HepG2 (cell line): ENCODE data around the gene VPS26A. TPM values are rescaled to one million over a fixed set of nuclear protein-coding genes. Genes with fewer than 3 reads are reported as not detected.

Experiments used
- ATAC-seq: fragments of 200-7000 bp; cut with Tn5 transposase; 3 replicates; pipeline ENCODE4 v1.9.1; 2020; ENCODE audit warnings: mild to moderate bottlenecking, moderate library complexity
- BruUV-seq: library from RNA; stranded (reverse); fragments of 400-500 nt; replicated peaks from 2 replicates; lab custom pipeline; 2021; lab: Mats Ljungman, UMichigan
- CTCF ChIA-PET: fragments of 300-600 bp; formaldehyde crosslinking; extraction: SDS; loops from one replicate; lab custom pipeline; 2021; ENCODE audit warnings: low total read pairs, inconsistent platforms, low intra/inter-chr PET ratio; lab: Yijun Ruan, JAX
- POLR2A ChIA-PET: fragments of 350-600 bp; sonication (Branson Sonifier 250); formaldehyde crosslinking; loops from one replicate; lab custom pipeline; 2020; ENCODE audit warnings: antibody characterized with exemption, inconsistent platforms; lab: Yijun Ruan, JAX
- DNase-seq: peaks from one replicate; pipeline ENCODE4 v3.0.0-alpha.2; 2015; ENCODE audit warnings: low spot score
- FAIRE-seq: peaks from 3 replicates; lab custom pipeline; 2011; peaks lifted over from hg19 to GRCh38; lab: Jason Lieb, UNC
- H2AFZ ChIP-seq: one replicate; pipeline ENCODE4 v1.6.1; 2011; ENCODE audit warnings: low read length, inconsistent platforms
- H3K27ac ChIP-seq: fragments of 300-600 bp; 3 replicates; pipeline ENCODE4 v1.8.0; 2011; ENCODE audit warnings: mixed run types, mild to moderate bottlenecking, mixed read lengths, low read length, inconsistent platforms; ENCODE audit not compliant: insufficient read depth; ENCODE audit errors: extremely low read length
- H3K27me3 ChIP-seq, 2 experiments: fragments of 200-600 bp in 1 of 2; 2 replicates in 1 of 2; 3 replicates in 1 of 2; pipeline versions ENCODE4 v1.6.0 to v1.8.0; 2011; ENCODE audit warnings: low read length in 2 of 2, mild to moderate bottlenecking in 2 of 2, moderate library complexity in 2 of 2, inconsistent platforms in 1 of 2; ENCODE audit not compliant: insufficient read depth in 2 of 2, control insufficient read depth in 1 of 2
- H3K36me3 ChIP-seq, 2 experiments: fragments of 200-600 bp in 1 of 2; replicated peaks in 1 of 2; 2 replicates in 1 of 2; 3 replicates in 1 of 2; pipeline versions ENCODE4 v1.5.1 to v1.8.0; 2011; ENCODE audit warnings: low read length in 2 of 2, inconsistent platforms in 1 of 2; ENCODE audit not compliant: insufficient read depth in 2 of 2, control insufficient read depth in 1 of 2
- H3K4me1 ChIP-seq: 2 replicates; pipeline ENCODE4 v1.5.1; 2012; ENCODE audit warnings: low read length, inconsistent platforms; ENCODE audit not compliant: insufficient read depth
- H3K4me2 ChIP-seq: 2 replicates; pipeline ENCODE4 v1.6.0; 2011; ENCODE audit warnings: low read depth, low read length, inconsistent platforms
- H3K4me3 ChIP-seq, 3 experiments: fragments of 200-600 bp in 1 of 3; sonication (generic), shearing (Covaris generic) in 1 of 3; replicated peaks in 1 of 3; 2 replicates each; pipeline ENCODE4 v1.5.1; 2011 to 2016; ENCODE audit warnings: low read length in 3 of 3, inconsistent platforms in 2 of 3, low read depth in 2 of 3, mild to moderate bottlenecking in 2 of 3, control low read depth in 1 of 3, mixed read lengths in 1 of 3; ENCODE audit not compliant: insufficient read depth in 1 of 3
- H3K79me2 ChIP-seq: one replicate; pipeline ENCODE4 v1.6.1; 2011; ENCODE audit warnings: low read length, inconsistent platforms; ENCODE audit not compliant: insufficient read depth
- H3K9ac ChIP-seq: 2 replicates; pipeline ENCODE4 v1.6.0; 2011; ENCODE audit warnings: mild to moderate bottlenecking, low read depth, low read length, inconsistent platforms; ENCODE audit not compliant: insufficient read depth
- H3K9me3 ChIP-seq: 2 replicates; pipeline ENCODE4 v1.5.1; 2012; ENCODE audit warnings: mild to moderate bottlenecking, low read length
- H4K20me1 ChIP-seq: 2 replicates; pipeline ENCODE4 v1.6.0; 2011; ENCODE audit warnings: inconsistent platforms, mild to moderate bottlenecking, low read length, moderate library complexity; ENCODE audit not compliant: insufficient read depth
- FOXO4 ChIP-seq: sonication (generic); formaldehyde crosslinking; conservative IDR thresholded peaks from 2 replicates; pipeline ENCODE4 v1.8.1; 2023; ENCODE audit warnings: missing genetic modification reagents
- ZNF770 ChIP-seq: sonication (generic); formaldehyde crosslinking; IDR thresholded peaks from 2 replicates; pipeline ENCODE4 v1.5.0; 2020; ENCODE audit warnings: mild to moderate bottlenecking, missing genetic modification reagents
- whole genome bisulfite sequencing: methylation state at CpG from one replicate; pipeline ENCODE4 v1.1.6; 2017; ENCODE audit warnings: low lambda C conversion rate; 5-methylcytosine and 5-hydroxymethylcytosine counted together
- in situ Hi-C: cut with HindIII; loops from 2 replicates; pipeline ENCODE4 v1.10.0; 2017; ENCODE audit warnings: low pct_unique_long_range_greater_than_20kb; ENCODE audit not compliant: extremely low pct_ligation_motif_present
- intact Hi-C: fragments of 100-400 bp; cut with micrococcal nuclease; formaldehyde crosslinking; loops from one replicate; pipeline ENCODE4 v1.10.0; 2022; ENCODE audit not compliant: unreplicated experiment
- polyA plus RNA-seq, 8 experiments: library from polyadenylated mRNA; depleted of rRNA in 3 of 8; stranded (reverse) in 7 of 8; unstranded in 1 of 8; fragments of >200 nt; fragmentation: Illumina TruSeq in 4 of 8; extraction: Trizol in 4 of 8; gene quantifications; 2 replicates each; pipeline versions ENCODE4 v1.2.1 to v1.2.3, GENCODE V29; 2011 to 2016; ENCODE audit warnings: low read depth in 4 of 8, missing spikeins in 1 of 8, mixed read lengths in 1 of 8; ENCODE audit not compliant: insufficient read depth in 1 of 8
- total RNA-seq, 5 experiments: library from RNA; depleted of rRNA; stranded (reverse); fragments of >200 nt; fragmentation: Illumina TruSeq; extraction: Trizol; gene quantifications; 2 replicates each; pipeline ENCODE4 v1.2.3, GENCODE V29; 2016; ENCODE audit warnings: low read depth in 1 of 5

Gene VPS26A
- total and polyA plus RNA-seq, 2 of the 13 experiments (the other 11 are each of a cell fraction or from before 2014, with no cell fraction given) = 12.9 to 32.6 TPM

- peaks cover 47% of the 10 kb centered on the region for H3K79me2 ChIP-seq
- CTCF ChIA-PET = no interaction called here
- FAIRE-seq = no peak
These were observed 16.0 kb downstream of the VPS26A start for GRCh38 chr10:69139961-69140360.

More at GRCh38 chr10:69139961-69140360, 16.0 kb downstream of the VPS26A start:
- Histone ChIP-seq H3K36me3 (peaks cover 4 to 17% of the 10 kb centered on the region in 2 experiments; a peak in 4 of 5 replicates), H3K4me2 (no peak overlapping the region), H3K27ac (no peak overlapping the region), H2AFZ (no peak overlapping the region), H3K4me1 (no peaks in the 10 kb centered on the region), H3K9ac (no peak overlapping the region), H3K4me3 (no peak overlapping the region), H4K20me1 (peaks cover 5% of the 10 kb centered on the region; the same call in 1 of the 2 replicates), H3K9me3 (no peaks in the 10 kb centered on the region), H3K27me3 (no peaks in the 10 kb centered on the region)
- DNase-seq = no peak
- WGBS = 98% methylated on average over 2 of the region's 2 CpGs
- no peak for ATAC-seq
- no TSS peak for BruUV-seq
- POLR2A ChIA-PET = no interaction called here
- in situ Hi-C loops = no loop called here
- intact Hi-C loops = no loop called here
- TF ChIP-seq FOXO4 (CRISPR knock-in tag) (no peak), ZNF770 (CRISPR knock-in tag) (peak; percentile 34; the same call in 1 of the 2 replicates)
